ENCODE data around the gene LAT.
A peak's percentile ranks its signal among the peaks of the same experiment; 100 is the strongest.

The LAT gene

GRCh38 chr16:29009050-29009837, 24.4 kb downstream of the LAT start:
- Histone ChIP-seq H3K9ac (ENCODE audit: low read depth, low read length) (no peak overlapping the region), H3K4me1 (ENCODE audit: insufficient read depth, low read length) (no peaks in the 10 kb centered on the region), H3K36me3 (ENCODE audit: insufficient read depth, low read length) (no peaks in the 10 kb centered on the region), H3K9me3 (ENCODE audit: control insufficient read depth, insufficient read depth, low read length) (no peaks in the 10 kb centered on the region)

DNA sequence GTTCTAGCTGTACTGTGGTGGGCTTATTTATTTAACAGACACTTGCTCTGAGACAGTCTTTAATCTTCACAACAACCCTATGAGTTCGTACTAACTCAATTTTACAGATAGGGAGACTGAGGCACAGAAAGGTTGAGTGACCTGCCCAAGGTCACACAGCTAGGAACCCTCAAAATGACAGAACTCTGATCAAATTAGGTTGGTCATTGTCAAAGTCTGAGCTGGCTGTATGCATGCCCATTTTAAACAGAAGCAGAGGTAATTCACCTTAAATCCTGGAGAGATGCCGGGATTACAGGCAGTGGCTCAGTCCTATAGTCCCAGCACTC, 24.9 kb downstream of the LAT start:
- H3K9me3 ChIP-seq (ENCODE audit: control insufficient read depth, insufficient read depth, low read length), result no peaks in the 10 kb centered on the region
- no peak overlapping the region for H3K9ac ChIP-seq (ENCODE audit: low read depth, low read length)
- H3K36me3 ChIP-seq (ENCODE audit: insufficient read depth, low read length), result no peaks in the 10 kb centered on the region
- no peaks in the 10 kb centered on the region for H3K4me1 ChIP-seq (ENCODE audit: insufficient read depth, low read length)

- no peaks in the 10 kb centered on the region for H3K4me1 ChIP-seq (ENCODE audit: insufficient read depth, low read length)
- no peaks in the 10 kb centered on the region for H3K9me3 ChIP-seq (ENCODE audit: control insufficient read depth, insufficient read depth, low read length)
- H3K9ac ChIP-seq (ENCODE audit: low read depth, low read length), result no peak overlapping the region
- no peaks in the 10 kb centered on the region for H3K36me3 ChIP-seq (ENCODE audit: insufficient read depth, low read length)
Observed at GRCh38 chr16:29011112-29011511, 26.3 kb downstream of the LAT start.

DNA sequence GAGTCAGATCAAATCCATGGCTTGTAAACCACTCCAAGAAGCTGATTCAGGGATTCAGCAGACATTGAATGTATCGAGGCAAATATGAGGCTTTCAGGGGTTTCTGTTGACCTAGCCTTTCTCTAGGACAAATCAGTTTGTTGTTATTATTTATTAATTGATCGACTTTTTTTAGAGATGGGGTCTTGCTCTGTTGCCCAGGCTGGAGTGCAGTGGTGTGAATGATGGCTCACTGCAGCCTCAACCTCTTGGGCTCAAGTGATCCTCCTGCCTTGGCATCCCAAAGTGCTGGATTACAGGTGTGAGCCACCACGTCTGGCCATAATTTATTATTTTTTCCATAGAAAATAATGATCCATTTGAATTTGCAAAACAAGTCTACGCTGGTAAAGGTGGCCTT, 27.0 kb downstream of the LAT start:
- H3K36me3 ChIP-seq (ENCODE audit: insufficient read depth, low read length), result no peaks in the 10 kb centered on the region
- H3K9me3 ChIP-seq (ENCODE audit: control insufficient read depth, insufficient read depth, low read length), result no peaks in the 10 kb centered on the region
- no peaks in the 10 kb centered on the region for H3K4me1 ChIP-seq (ENCODE audit: insufficient read depth, low read length)
- no peak overlapping the region for H3K9ac ChIP-seq (ENCODE audit: low read depth, low read length)

- Histone ChIP-seq H3K4me1 (ENCODE audit: insufficient read depth, low read length) (no peaks in the 10 kb centered on the region), H3K36me3 (ENCODE audit: insufficient read depth, low read length) (no peaks in the 10 kb centered on the region), H3K9me3 (ENCODE audit: control insufficient read depth, insufficient read depth, low read length) (no peaks in the 10 kb centered on the region), H3K9ac (ENCODE audit: low read depth, low read length) (no peak overlapping the region)
Observed at GRCh38 chr16:29012913-29013553, 28.2 kb downstream of the LAT start.

DNA sequence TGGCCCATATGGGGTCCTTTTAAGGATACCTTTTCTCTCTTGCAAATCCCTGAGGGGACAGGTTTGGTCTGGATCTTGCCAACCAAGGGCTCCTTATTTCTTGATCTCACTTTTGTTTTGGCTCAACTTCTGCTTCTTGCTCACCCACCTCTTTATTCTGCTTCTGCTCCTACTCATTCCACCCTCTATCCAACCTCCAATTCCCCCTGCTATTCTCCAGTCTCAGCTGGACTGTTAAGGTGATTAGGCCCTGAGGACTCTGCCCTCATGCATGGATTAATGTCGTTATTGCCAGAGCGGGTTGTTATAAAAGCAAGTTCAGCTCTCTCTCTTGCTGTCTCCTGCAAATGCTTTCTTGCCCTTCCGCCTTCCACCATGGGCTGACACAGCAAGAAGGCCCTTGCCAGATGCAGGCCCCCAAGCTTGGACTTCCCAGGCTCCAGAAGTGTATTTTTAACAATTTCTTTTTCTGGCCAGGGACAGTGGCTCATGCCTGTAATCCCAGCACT, 29.8 kb downstream of the LAT start:
- Histone ChIP-seq H3K36me3 (ENCODE audit: insufficient read depth, low read length) (no peaks in the 10 kb centered on the region), H3K4me1 (ENCODE audit: insufficient read depth, low read length) (no peaks in the 10 kb centered on the region), H3K9me3 (ENCODE audit: control insufficient read depth, insufficient read depth, low read length) (no peaks in the 10 kb centered on the region), H3K9ac (ENCODE audit: low read depth, low read length) (no peak overlapping the region)

DNA sequence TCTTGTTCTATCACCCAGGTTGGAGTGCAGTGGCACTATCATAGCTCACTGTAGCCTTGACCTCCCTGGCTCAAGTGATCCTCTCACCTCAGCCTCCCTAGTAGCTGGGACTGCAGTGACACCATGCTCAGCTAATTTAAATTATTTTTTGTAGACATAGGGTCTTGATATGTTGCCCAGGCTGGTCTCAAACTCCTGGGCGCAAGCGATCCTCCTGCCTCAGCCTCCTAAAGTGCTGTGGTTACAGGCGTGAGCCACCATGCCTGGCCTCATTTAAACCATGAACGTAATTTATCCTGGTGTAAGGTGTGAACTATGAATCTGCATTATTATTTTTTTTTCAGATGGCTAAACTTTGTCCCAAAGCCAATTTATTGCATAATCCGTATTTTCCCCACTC, 37.3 kb downstream of the LAT start:
- no peaks in the 10 kb centered on the region; the same call in 1 of the 2 replicates for H3K4me1 ChIP-seq (ENCODE audit: insufficient read depth, low read length)
- H3K36me3 ChIP-seq (ENCODE audit: insufficient read depth, low read length), result no peaks in the 10 kb centered on the region
- no peaks in the 10 kb centered on the region for H3K9me3 ChIP-seq (ENCODE audit: control insufficient read depth, insufficient read depth, low read length)
- H3K9ac ChIP-seq (ENCODE audit: low read depth, low read length), result no peak overlapping the region

DNA sequence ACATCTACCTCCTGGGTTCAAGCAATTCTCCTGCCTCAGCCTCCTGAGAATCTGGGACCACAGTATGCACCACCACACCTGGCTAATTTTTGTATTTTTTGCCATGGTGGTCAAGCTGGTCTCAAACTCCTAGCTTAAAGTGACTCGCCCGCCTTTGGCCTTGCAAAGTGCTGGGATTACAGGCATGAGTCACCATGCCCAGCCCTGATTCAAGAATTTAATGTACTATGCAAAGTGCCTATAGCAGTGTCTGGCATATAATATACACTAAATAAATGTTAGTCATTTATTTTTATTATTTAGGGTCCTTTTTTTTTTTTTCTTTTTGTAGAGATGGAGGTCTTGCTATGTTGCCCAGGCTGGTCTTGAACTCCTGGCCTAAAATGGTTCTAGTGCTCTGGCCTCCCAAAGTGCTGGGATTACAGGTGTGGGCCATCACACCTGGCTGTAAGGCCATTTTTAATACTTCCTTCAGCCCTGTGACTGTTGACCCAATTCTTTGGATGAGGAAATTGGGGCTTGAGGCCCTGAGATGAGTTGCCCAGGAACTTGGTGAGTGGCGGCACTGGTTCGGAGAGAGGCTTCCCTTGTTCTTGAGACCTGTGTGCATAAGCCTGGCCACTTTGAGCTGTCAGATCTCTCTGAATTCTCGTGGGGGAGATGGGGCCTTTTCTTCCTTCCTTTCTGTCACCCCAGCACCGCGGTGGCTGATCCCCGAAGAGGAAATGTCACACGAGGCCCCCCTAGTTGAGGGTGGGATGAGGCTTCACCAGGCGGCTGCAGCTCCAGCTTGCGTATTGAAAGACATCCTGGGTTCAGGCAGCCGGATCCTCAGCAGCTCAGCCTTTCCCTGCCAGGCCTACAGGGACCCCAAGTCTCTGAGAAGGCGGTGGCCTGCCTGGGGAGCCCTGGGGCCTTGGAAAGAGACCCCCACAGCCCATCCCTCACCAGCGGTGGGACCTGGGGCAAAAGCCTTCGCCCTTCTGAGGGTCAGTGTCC, 38.7 kb downstream of the LAT start:
- no peaks in the 10 kb centered on the region for H3K36me3 ChIP-seq (ENCODE audit: insufficient read depth, low read length)
- H3K9ac ChIP-seq (ENCODE audit: low read depth, low read length), result no peak overlapping the region
- H3K9me3 ChIP-seq (ENCODE audit: control insufficient read depth, insufficient read depth, low read length), result no peaks in the 10 kb centered on the region
- no peaks in the 10 kb centered on the region; the same call in 1 of the 2 replicates for H3K4me1 ChIP-seq (ENCODE audit: insufficient read depth, low read length)

DNA sequence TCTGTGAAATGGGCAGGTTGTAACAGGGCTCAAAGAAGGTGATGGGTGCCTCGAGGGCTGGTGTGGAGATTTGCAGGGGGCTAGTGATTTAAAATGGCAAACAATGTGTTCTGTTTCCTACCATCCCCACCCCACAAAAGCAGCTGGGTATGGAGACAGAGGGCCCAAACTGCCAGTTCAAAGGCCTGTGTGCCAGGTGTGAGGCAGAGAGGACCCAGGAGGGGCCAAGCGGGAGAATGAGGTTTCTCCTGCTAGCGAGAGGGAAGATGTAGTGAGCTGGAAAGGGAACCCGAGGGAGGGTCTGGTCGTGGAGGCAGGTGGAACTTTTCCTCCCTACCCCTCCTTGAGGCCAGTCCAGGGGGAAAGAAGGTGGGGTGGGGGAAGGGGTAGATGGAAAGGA, 39.4 kb downstream of the LAT start:
- H3K9me3 ChIP-seq (ENCODE audit: control insufficient read depth, insufficient read depth, low read length), result no peaks in the 10 kb centered on the region
- H3K36me3 ChIP-seq (ENCODE audit: insufficient read depth, low read length), result no peaks in the 10 kb centered on the region
- H3K4me1 ChIP-seq (ENCODE audit: insufficient read depth, low read length), result no peaks in the 10 kb centered on the region; the same call in 1 of the 2 replicates
- no peak overlapping the region for H3K9ac ChIP-seq (ENCODE audit: low read depth, low read length)

- H3K9me3 ChIP-seq (ENCODE audit: control insufficient read depth, insufficient read depth, low read length), result no peaks in the 10 kb centered on the region
- no peak overlapping the region for H3K9ac ChIP-seq (ENCODE audit: low read depth, low read length)
- H3K4me1 ChIP-seq (ENCODE audit: insufficient read depth, low read length), result no peaks in the 10 kb centered on the region; the same call in 1 of the 2 replicates
- H3K36me3 ChIP-seq (ENCODE audit: insufficient read depth, low read length), result no peaks in the 10 kb centered on the region
Observed at GRCh38 chr16:29025218-29025617, 40.4 kb downstream of the LAT start.

GRCh38 chr16:29025735-29026134, 40.9 kb downstream of the LAT start:
- no peaks in the 10 kb centered on the region for H3K36me3 ChIP-seq (ENCODE audit: insufficient read depth, low read length)
- H3K9ac ChIP-seq (ENCODE audit: low read depth, low read length), result no peak overlapping the region
- no peaks in the 10 kb centered on the region; the same call in 1 of the 2 replicates for H3K4me1 ChIP-seq (ENCODE audit: insufficient read depth, low read length)
- H3K9me3 ChIP-seq (ENCODE audit: control insufficient read depth, insufficient read depth, low read length), result no peaks in the 10 kb centered on the region

GRCh38 chr16:29028457-29029167, 43.8 kb downstream of the LAT start:
- Histone ChIP-seq H3K4me1 (ENCODE audit: insufficient read depth, low read length) (no peaks in the 10 kb centered on the region; the same call in 1 of the 2 replicates), H3K9ac (ENCODE audit: low read depth, low read length) (peak overlapping the region; percentile 25; the same call in 1 of the 2 replicates), H3K36me3 (ENCODE audit: insufficient read depth, low read length) (no peaks in the 10 kb centered on the region), H3K9me3 (ENCODE audit: control insufficient read depth, insufficient read depth, low read length) (no peaks in the 10 kb centered on the region)

DNA sequence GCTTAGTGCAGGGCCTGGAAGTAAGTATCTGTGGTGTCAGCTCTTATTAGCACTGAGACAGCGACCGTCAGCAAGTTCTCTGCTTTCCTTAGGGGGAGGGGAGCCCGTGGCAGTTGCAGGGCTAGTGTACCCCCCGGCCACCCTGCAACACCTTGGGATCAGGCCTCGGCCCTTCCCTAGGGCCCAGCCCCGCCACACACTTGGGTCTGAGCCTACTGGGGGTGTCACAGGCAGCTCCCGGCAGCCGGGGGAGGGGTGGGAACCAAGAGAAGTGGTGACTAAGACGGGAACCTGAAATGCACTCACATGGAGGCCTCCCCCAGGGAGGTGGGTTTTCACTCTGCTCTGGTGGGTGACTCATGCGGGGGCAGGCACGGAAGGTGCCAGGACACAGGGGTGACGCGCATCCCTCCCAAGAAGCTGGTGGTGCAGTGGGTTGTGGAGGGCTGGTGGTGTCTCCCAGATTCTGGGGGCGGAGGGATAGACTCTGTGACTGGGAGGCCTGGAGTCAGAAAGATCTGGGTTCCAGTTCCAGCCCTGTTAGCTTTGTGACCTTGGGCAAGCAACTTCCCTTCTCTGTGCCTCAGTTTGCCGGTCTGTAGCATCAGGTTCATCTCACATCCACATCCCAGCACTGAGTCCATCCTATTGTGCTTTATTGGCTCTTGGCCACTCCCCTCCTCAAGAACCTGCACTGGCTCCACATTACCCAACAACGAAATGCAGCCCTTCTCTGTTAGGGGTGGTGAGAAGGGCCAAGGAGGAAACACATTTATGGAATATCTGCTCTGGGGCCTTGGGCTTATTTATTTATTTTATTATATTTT, 44.5 kb downstream of the LAT start:
- peak overlapping the region; percentile 25; the same call in 1 of the 2 replicates for H3K9ac ChIP-seq (ENCODE audit: low read depth, low read length)
- H3K36me3 ChIP-seq (ENCODE audit: insufficient read depth, low read length), result no peaks in the 10 kb centered on the region
- H3K4me1 ChIP-seq (ENCODE audit: insufficient read depth, low read length), result no peaks in the 10 kb centered on the region; the same call in 1 of the 2 replicates
- no peaks in the 10 kb centered on the region for H3K9me3 ChIP-seq (ENCODE audit: control insufficient read depth, insufficient read depth, low read length)
